GM19193 (cell line): ENCODE measurements around the gene IL16.

Source experiments
- POLR2A ChIP-seq: IDR thresholded peaks from 4 replicates; pipeline ENCODE4 v1.6.1; 2011; ENCODE audit not compliant: insufficient read depth, insufficient read length; ENCODE audit errors: extremely low read depth

The IL16 gene

DNA sequence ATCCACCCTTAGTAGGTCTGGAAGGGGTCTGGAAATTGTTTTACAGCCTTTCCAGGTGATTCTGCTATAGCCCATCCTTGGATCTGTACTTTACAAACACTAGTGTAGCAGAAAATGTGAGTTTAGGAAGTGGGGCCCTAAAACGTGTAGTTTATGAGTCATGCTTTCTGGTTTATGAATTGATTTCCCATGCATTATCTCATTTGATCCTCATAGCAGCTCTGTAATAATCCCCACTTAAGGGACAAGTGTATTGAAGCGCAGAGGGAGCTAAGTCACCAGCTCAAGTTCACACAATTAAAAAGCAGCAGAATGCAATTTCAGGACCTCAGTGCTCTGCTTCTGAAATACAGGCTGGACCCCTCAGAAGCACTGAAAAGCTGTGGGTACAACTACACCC is 149.9 kb downstream of the IL16 start:
- TF ChIP-seq POLR2A = no peak

DNA sequence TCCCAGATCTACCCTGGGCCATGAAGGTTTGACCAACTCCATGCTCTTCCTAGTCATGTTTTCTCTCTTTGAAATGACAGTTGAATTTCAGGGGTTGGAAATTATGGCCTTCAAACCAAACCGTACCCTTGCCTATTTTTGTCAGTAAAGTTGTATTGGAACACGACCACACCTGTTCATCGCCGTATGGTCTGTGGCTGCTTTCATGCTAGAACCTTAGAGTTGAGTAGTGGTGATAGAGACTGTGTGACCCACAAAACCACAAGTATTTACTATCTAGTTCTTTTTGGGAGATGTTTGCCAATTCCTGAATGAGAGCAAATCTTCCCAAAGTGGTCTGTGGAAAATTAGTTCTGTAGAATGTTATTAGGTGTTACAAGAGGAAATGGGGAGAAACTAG is 151.2 kb downstream of the IL16 start:
- TF ChIP-seq POLR2A = no peak

- no peak for TF ChIP-seq POLR2A
Measured at GRCh38 chr15:81349271-81349670, 152.6 kb downstream of the IL16 start.

GRCh38 chr15:81351651-81352050 is 155.0 kb downstream of the IL16 start:
- no peak for TF ChIP-seq POLR2A

DNA sequence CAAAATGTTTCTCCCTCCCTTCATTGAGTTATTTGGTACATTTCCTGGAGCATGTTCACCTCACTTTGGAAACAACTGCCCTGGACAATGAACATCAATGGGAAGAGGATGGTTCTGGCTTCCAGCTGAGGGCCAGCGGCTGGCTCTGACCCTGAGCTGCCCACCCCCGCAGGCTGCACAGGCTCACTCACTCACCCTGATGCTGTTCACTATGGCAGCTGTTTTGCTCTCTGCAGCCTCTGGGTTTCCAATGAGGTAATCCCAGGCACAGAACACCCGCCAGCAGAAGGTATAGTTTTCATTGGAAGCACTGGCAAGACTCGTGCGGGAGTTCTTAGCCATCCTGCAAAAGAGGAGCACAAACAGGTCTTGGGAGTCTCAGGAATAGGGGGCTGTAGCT is 159.6 kb downstream of the IL16 start:
- no peak for TF ChIP-seq POLR2A

GRCh38 chr15:81357180-81357686 is 160.6 kb downstream of the IL16 start:
- no peak for TF ChIP-seq POLR2A

DNA sequence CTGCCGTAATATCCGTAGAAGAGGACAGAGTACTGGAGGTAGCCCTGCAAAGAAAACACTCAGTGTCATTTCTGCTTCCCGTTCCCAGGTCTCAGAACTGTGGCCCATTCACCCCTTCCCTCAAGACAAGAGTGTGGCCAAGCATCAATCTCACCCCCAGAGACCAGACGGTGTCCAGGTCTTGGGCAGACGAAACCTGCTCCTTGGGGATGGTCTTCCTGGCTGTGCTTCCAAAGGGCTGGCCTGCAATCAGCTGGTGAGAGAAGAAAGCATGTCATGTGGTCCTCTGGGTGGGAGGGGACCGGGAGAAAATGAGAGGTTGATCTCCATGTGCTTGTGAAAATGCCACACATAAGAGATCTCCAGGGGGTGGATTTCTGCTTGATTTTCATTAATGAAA is 161.6 kb downstream of the IL16 start:
- no peak for TF ChIP-seq POLR2A

DNA sequence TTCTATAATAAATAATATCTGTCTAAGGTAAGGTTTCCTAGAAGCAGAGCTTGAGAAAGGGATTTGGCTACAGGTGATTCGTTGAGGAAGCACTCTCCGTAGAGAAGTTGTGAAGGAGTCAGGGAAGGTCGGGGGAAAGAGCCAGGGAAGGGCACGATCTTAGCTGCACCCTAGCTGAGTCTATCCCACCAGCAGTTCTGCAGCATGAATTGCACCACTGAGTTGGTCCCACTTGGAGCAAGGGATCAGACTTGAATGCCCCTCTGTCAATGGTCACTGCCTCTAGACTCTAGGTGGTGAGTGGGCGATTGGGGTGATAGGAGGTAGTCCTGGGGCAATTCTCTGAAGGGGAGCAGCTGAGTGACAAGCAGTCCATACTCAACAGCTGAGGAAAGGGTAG is 163.8 kb downstream of the IL16 start:
- no peak for TF ChIP-seq POLR2A

DNA sequence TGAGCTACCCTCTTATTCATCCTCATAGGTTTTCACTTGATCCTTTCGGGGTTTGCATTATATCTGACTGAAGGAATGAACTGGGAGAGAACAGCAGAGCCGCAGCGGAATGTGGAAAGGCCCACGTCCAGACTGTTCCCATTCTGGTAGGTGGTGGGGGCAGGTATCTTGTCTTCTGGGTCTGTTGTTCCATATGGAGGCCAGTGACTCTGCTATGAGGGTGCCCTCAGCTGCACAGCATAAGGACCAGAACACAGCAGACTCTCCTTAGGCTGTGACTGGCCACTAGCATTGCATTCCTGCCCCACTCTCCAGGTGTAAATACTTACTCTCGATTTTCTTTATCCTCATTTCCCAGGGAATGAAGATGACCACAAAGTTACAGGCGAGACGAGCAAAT is 165.2 kb downstream of the IL16 start:
- TF ChIP-seq POLR2A = no peak

- TF ChIP-seq POLR2A = no peak
Measured at GRCh38 chr15:81362790-81363189, 166.1 kb downstream of the IL16 start.

DNA sequence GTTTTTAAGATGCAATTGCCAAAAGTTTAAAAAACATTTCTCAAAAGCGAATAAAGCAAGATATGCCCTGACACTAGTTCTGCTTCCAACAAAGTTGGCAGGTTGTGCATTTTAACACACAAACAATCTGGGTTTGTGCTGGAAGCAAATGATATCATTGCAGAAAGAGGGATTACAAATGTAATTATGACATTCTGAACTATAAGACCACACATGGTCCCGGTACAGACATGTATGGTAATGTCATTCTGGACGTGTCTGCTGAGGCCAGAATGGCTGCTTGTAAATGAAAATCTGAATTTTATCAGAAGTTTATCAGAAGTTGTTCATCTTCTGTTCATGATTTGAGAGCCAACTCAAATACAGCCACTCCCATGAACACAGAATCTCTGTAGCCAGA is 166.6 kb downstream of the IL16 start:
- TF ChIP-seq POLR2A = no peak
